Measurements from ENCODE around the gene RAB31. TPM values are rescaled to one million over a fixed set of nuclear protein-coding genes. Genes with fewer than 3 reads are reported as not detected.

Gene RAB31
- total RNA-seq, 2 donors from 2014 or later: 1.7 to 6.9 TPM

GRCh38 chr18:9712130-9712577 is 4.1 kb downstream of the RAB31 start:
- DNase-seq (ENCODE audit: low spot score): no peak
- no peak overlapping the region for H3K27ac Mint-ChIP-seq
- ATAC-seq: no peak
- no peaks in the 10 kb centered on the region for H3K36me3 Mint-ChIP-seq
- H3K4me1 Mint-ChIP-seq (ENCODE audit: low read depth in 2 of 2): peaks cover 26 to 42% of the 10 kb centered on the region in 2 donors
- peaks cover 38 to 86% of the 10 kb centered on the region in 2 donors for H3K27me3 Mint-ChIP-seq
- H3K9me3 Mint-ChIP-seq: no peaks in the 10 kb centered on the region
- H3K4me3 Mint-ChIP-seq: peak overlapping the region; percentile 62

GRCh38 chr18:9712611-9713010 is 4.5 kb downstream of the RAB31 start:
- H3K4me3 Mint-ChIP-seq: peak overlapping the region; percentile 34
- no peaks in the 10 kb centered on the region for H3K9me3 Mint-ChIP-seq
- peaks cover 26 to 42% of the 10 kb centered on the region in 2 donors for H3K4me1 Mint-ChIP-seq (ENCODE audit: low read depth in 2 of 2)
- H3K27me3 Mint-ChIP-seq: peaks cover 42 to 86% of the 10 kb centered on the region in 2 donors
- DNase-seq (ENCODE audit: low spot score) (no peak), ATAC-seq (no peak)
- no peaks in the 10 kb centered on the region for H3K36me3 Mint-ChIP-seq
- no peak overlapping the region for H3K27ac Mint-ChIP-seq

GRCh38 chr18:9714266-9715087 is 6.4 kb downstream of the RAB31 start:
- Mint-ChIP-seq H3K27me3 (peaks cover 39 to 83% of the 10 kb centered on the region in 2 donors), H3K4me1 (ENCODE audit: low read depth in 2 of 2) (peaks cover 26 to 32% of the 10 kb centered on the region in 2 donors), H3K27ac (no peak overlapping the region), H3K9me3 (no peaks in the 10 kb centered on the region), H3K4me3 (no peak overlapping the region), H3K36me3 (no peaks in the 10 kb centered on the region)
- ATAC-seq: no peak
- no peak for DNase-seq (ENCODE audit: low spot score)

GRCh38 chr18:9715088-9715343 is 6.9 kb downstream of the RAB31 start:
- DNase-seq (ENCODE audit: low spot score) (no peak), ATAC-seq (no peak)
- Mint-ChIP-seq H3K9me3 (no peaks in the 10 kb centered on the region), H3K27me3 (peaks cover 37 to 79% of the 10 kb centered on the region in 2 donors), H3K27ac (no peak overlapping the region), H3K36me3 (no peaks in the 10 kb centered on the region), H3K4me3 (no peak overlapping the region), H3K4me1 (ENCODE audit: low read depth in 2 of 2) (peaks cover 23 to 27% of the 10 kb centered on the region in 2 donors)

GRCh38 chr18:9715978-9716774 is 8.1 kb downstream of the RAB31 start:
- Mint-ChIP-seq H3K36me3 (no peaks in the 10 kb centered on the region), H3K27ac (no peak overlapping the region), H3K27me3 (peaks cover 36 to 75% of the 10 kb centered on the region in 2 donors), H3K4me3 (no peak overlapping the region), H3K4me1 (ENCODE audit: low read depth in 2 of 2) (peaks cover 14 to 25% of the 10 kb centered on the region in 2 donors), H3K9me3 (no peaks in the 10 kb centered on the region)
- ATAC-seq (no peak), DNase-seq (ENCODE audit: low spot score) (no peak)

GRCh38 chr18:9716780-9717563 is 8.9 kb downstream of the RAB31 start:
- Mint-ChIP-seq H3K27me3 (peaks cover 41 to 72% of the 10 kb centered on the region in 2 donors), H3K4me1 (ENCODE audit: low read depth in 2 of 2) (peaks cover 8 to 17% of the 10 kb centered on the region in 2 donors), H3K9me3 (no peaks in the 10 kb centered on the region), H3K27ac (no peak overlapping the region), H3K4me3 (no peak overlapping the region), H3K36me3 (no peaks in the 10 kb centered on the region)
- ATAC-seq (no peak), DNase-seq (ENCODE audit: low spot score) (no peak)

GRCh38 chr18:9719421-9719981 is 11.4 kb downstream of the RAB31 start:
- H3K4me1 Mint-ChIP-seq (ENCODE audit: low read depth in 2 of 2): peaks cover 0 to 12% of the 10 kb centered on the region in 2 donors
- no peaks in the 10 kb centered on the region for H3K9me3 Mint-ChIP-seq
- ATAC-seq (no peak), DNase-seq (ENCODE audit: low spot score) (no peak)
- H3K27me3 Mint-ChIP-seq: peaks cover 29 to 54% of the 10 kb centered on the region in 2 donors
- no peaks in the 10 kb centered on the region for H3K36me3 Mint-ChIP-seq
- no peak overlapping the region for H3K27ac Mint-ChIP-seq
- H3K4me3 Mint-ChIP-seq: no peak overlapping the region

GRCh38 chr18:9720327-9720726 is 12.2 kb downstream of the RAB31 start:
- Mint-ChIP-seq H3K36me3 (no peaks in the 10 kb centered on the region), H3K27ac (no peak overlapping the region), H3K4me1 (ENCODE audit: low read depth in 2 of 2) (peaks cover 0 to 8% of the 10 kb centered on the region in 2 donors), H3K4me3 (no peak overlapping the region), H3K9me3 (no peaks in the 10 kb centered on the region), H3K27me3 (peaks cover 23 to 45% of the 10 kb centered on the region in 2 donors)
- no peak for ATAC-seq
- no peak for DNase-seq (ENCODE audit: low spot score)

- no peak for ATAC-seq
- no peaks in the 10 kb centered on the region for H3K9me3 Mint-ChIP-seq
- H3K4me3 Mint-ChIP-seq: no peak overlapping the region
- no peak overlapping the region for H3K27ac Mint-ChIP-seq
- no peak for DNase-seq (ENCODE audit: low spot score)
- peaks cover 0 to 8% of the 10 kb centered on the region in 2 donors for H3K4me1 Mint-ChIP-seq (ENCODE audit: low read depth in 2 of 2)
- no peaks in the 10 kb centered on the region for H3K36me3 Mint-ChIP-seq
- H3K27me3 Mint-ChIP-seq: peaks cover 17 to 29% of the 10 kb centered on the region in 2 donors
Measured at GRCh38 chr18:9721893-9722550, 13.9 kb downstream of the RAB31 start.

- Mint-ChIP-seq H3K27ac (no peak overlapping the region), H3K9me3 (no peaks in the 10 kb centered on the region), H3K27me3 (peaks cover 11 to 23% of the 10 kb centered on the region in 2 donors), H3K4me3 (no peak overlapping the region), H3K36me3 (no peaks in the 10 kb centered on the region), H3K4me1 (ENCODE audit: low read depth in 2 of 2) (peaks cover 0 to 8% of the 10 kb centered on the region in 2 donors)
- ATAC-seq (no peak), DNase-seq (ENCODE audit: low spot score) (no peak)
Measured at GRCh38 chr18:9722691-9723090, 14.6 kb downstream of the RAB31 start.

GRCh38 chr18:9724797-9725585 is 16.9 kb downstream of the RAB31 start:
- DNase-seq (ENCODE audit: low spot score) (no peak), ATAC-seq (no peak)
- H3K4me3 Mint-ChIP-seq: no peak overlapping the region
- H3K27ac Mint-ChIP-seq: no peak overlapping the region
- peaks cover 0 to 8% of the 10 kb centered on the region in 2 donors for H3K4me1 Mint-ChIP-seq (ENCODE audit: low read depth in 2 of 2)
- H3K36me3 Mint-ChIP-seq: no peaks in the 10 kb centered on the region
- H3K27me3 Mint-ChIP-seq: peaks cover 11 to 20% of the 10 kb centered on the region in 2 donors
- H3K9me3 Mint-ChIP-seq: no peaks in the 10 kb centered on the region

- H3K27ac Mint-ChIP-seq: no peak overlapping the region
- no peaks in the 10 kb centered on the region for H3K4me1 Mint-ChIP-seq (ENCODE audit: low read depth in 2 of 2)
- DNase-seq (ENCODE audit: low spot score) (no peak), ATAC-seq (no peak)
- H3K36me3 Mint-ChIP-seq: no peaks in the 10 kb centered on the region
- H3K9me3 Mint-ChIP-seq: no peaks in the 10 kb centered on the region
- H3K27me3 Mint-ChIP-seq: peaks cover 14 to 20% of the 10 kb centered on the region in 2 donors
- H3K4me3 Mint-ChIP-seq: no peak overlapping the region
Measured at GRCh38 chr18:9726175-9726574, 18.1 kb downstream of the RAB31 start.

Measured in natural killer cell treated with Interleukin-12 subunit alpha and Interleukin-12 subunit beta and Interleukin-15 and Interleukin-18, amount 100 ng/mL, for 72 hours (primary cell).